Ascending aorta (tissue), 2 donors: ENCODE results near the gene METTL3. TPM values are rescaled to one million over a fixed set of nuclear protein-coding genes. Genes with fewer than 3 reads are reported as not detected.
A peak's percentile ranks its signal among the peaks of the same experiment; 100 is the strongest.

Experiments
- DNase-seq, 2 donors: peaks; one replicate each; pipeline ENCODE4 v3.0.0-alpha.2; 2019; ENCODE audit warnings: low spot score in 2 of 2
- H3K27ac ChIP-seq, 2 donors: fragments of 200-600 bp; sonication (generic); one replicate each; pipeline ENCODE4 v1.5.1; 2016 to 2017; ENCODE audit warnings: mild to moderate bottlenecking in 1 of 2
- H3K27me3 ChIP-seq: fragments of 200-600 bp; sonication (generic); one replicate; pipeline ENCODE4 v1.5.1; 2017
- H3K36me3 ChIP-seq, 2 donors: fragments of 200-600 bp; sonication (generic); one replicate each; pipeline ENCODE4 v1.5.1; 2016
- H3K4me1 ChIP-seq, 2 donors: fragments of 200-600 bp; sonication (generic); one replicate each; pipeline ENCODE4 v1.5.1; 2016 to 2017; ENCODE audit warnings: mild to moderate bottlenecking in 1 of 2
- H3K4me3 ChIP-seq, 2 donors: fragments of 200-600 bp; sonication (generic); one replicate each; pipeline ENCODE4 v1.5.1; 2016 to 2017; ENCODE audit warnings: mild to moderate bottlenecking in 1 of 2
- H3K9me3 ChIP-seq, 2 donors: fragments of 200-600 bp; sonication (generic); one replicate each; pipeline ENCODE4 v1.5.1; 2016
- CTCF ChIP-seq, 3 experiments: fragments of 200-600 bp in 2 of 3; fragments of 450-650 bp in 1 of 3; sonication (generic) in 2 of 3; IDR thresholded peaks; one replicate each; pipeline ENCODE4 v1.5.1; 2016 to 2019; ENCODE audit warnings: antibody characterized with exemption in 3 of 3, mild to moderate bottlenecking in 1 of 3, moderate library complexity in 1 of 3
- intact Hi-C: fragments of 100-400 bp; cut with DNase I; formaldehyde crosslinking; loops from one replicate; pipeline ENCODE4 v1.15.1; 2023
- total RNA-seq: library from RNA; depleted of rRNA; stranded (reverse); fragments of >200 nt; gene quantifications from one replicate; pipeline ENCODE4 v1.1.0, GENCODE V29; 2016

Gene METTL3
- total RNA-seq, 1 donor from 2014 or later: 45.0 TPM

- Histone ChIP-seq H3K36me3 (peaks cover 2 to 22% of the 10 kb centered on the region in 2 donors), H3K27ac (peak overlapping the region; percentile 97 to 98), H3K27me3 (no peaks in the 10 kb centered on the region), H3K9me3 (no peaks in the 10 kb centered on the region), H3K4me1 (peaks cover 9 to 11% of the 10 kb centered on the region in 2 donors), H3K4me3 (peak overlapping the region; percentile 86 to 95)
- intact Hi-C loops: loop anchor here (5.0 kb wide), 2 partner anchors 102 to 1003 kb away; partner anchors contain the start of gene OSGEP
- peak in 1 of 2 donors; percentile 64 for DNase-seq
- no peak for TF ChIP-seq CTCF (IDR thresholded peaks at IDR 0.05)
These were observed 55.6 kb downstream of the METTL3 start for GRCh38 chr14:21455592-21455911.

DNA sequence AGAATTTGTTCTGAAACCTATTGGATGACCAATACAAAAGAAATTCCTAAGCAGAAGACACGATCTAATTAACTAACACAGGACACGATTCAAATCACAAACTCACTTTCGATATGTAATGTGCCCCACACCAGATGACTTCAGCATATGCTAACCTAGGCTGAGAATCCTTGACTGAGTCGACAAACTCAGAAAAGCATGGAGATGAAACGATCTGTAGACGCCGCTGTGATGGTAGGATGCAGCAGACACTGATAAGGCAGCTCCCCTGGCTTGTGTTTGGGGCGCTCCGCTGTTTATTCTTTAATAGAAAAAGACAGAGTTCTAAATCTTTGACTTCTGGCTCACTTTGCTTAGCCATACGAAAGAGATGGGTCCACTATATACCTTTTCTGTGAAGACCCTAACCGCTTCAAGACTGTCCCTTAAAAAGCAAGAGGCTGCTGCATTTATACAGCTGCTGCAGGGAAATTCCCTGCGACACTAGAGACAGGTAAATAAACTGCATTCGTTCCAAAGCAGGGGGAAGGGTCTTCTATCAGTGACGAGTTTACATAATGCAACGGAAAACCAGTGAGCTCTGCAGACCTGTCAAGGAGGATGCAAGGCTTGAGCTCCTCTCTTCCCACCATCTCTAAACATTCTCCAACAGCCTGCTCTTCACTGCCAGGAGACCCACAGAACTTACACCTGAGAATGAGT is 56.1 kb downstream of the METTL3 start:
- H3K4me3 ChIP-seq: peak overlapping the region; percentile 86 to 95
- peaks cover 2 to 21% of the 10 kb centered on the region in 2 donors for H3K36me3 ChIP-seq
- DNase-seq: no peak
- intact Hi-C loops: loop anchor here (5.0 kb wide), 2 partner anchors 102 to 1003 kb away; partner anchors contain the start of gene OSGEP
- peaks cover 9 to 11% of the 10 kb centered on the region in 2 donors for H3K4me1 ChIP-seq
- no peak for TF ChIP-seq CTCF (IDR thresholded peaks at IDR 0.05)
- peak overlapping the region; percentile 97 to 98 for H3K27ac ChIP-seq
- no peaks in the 10 kb centered on the region for H3K9me3 ChIP-seq
- no peaks in the 10 kb centered on the region for H3K27me3 ChIP-seq

- Histone ChIP-seq H3K36me3 (peaks cover 2 to 8% of the 10 kb centered on the region in 2 donors), H3K4me1 (peaks cover 3 to 5% of the 10 kb centered on the region in 2 donors), H3K9me3 (no peaks in the 10 kb centered on the region), H3K27me3 (no peaks in the 10 kb centered on the region), H3K4me3 (no peak overlapping the region), H3K27ac (no peak overlapping the region)
- DNase-seq: no peak
- intact Hi-C loops: no loop called here
- no peak for TF ChIP-seq CTCF (IDR thresholded peaks at IDR 0.05)
These were observed 61.3 kb downstream of the METTL3 start for GRCh38 chr14:21449899-21450216.

Other genes starting within 250 kb of the METTL3 start
- 303 TPM for gene HNRNPC, start 241.9 kb downstream of the METTL3 start, total RNA-seq
- not detected for gene RPGRIP1, start 231.3 kb downstream of the METTL3 start, total RNA-seq
- 13.5 TPM for gene SUPT16H, start 127.3 kb downstream of the METTL3 start, total RNA-seq
- gene CHD8, start 55.2 kb downstream of the METTL3 start, total RNA-seq: 96.0 TPM
- 19.2 TPM for gene RAB2B, start 34.4 kb downstream of the METTL3 start, total RNA-seq
- 76.7 TPM for gene TOX4, start 34.1 kb downstream of the METTL3 start, total RNA-seq
- gene SALL2, start 15.0 kb upstream of the METTL3 start, total RNA-seq: 18.0 TPM
- gene OR10G3, start 68.7 kb upstream of the METTL3 start, total RNA-seq: not detected
- gene OR10G2, start 123.6 kb upstream of the METTL3 start, total RNA-seq: not detected
- not detected for gene OR4E2, start 142.5 kb upstream of the METTL3 start, total RNA-seq
- not detected for gene OR4E1, start 162.5 kb upstream of the METTL3 start, total RNA-seq